Gastrocnemius medialis (tissue), 4 donors: Measurements from ENCODE around the gene CAVIN1.

ENCODE experiments used
- CTCF ChIP-seq, 5 experiments: fragments of 450-650 bp in 3 of 5; fragments of 200-600 bp in 2 of 5; sonication (generic) in 2 of 5; IDR thresholded peaks in 4 of 5; conservative IDR thresholded peaks in 1 of 5; 1 replicate in 4 of 5; 2 replicates in 1 of 5; pipeline ENCODE4 v1.5.1; 2016 to 2019; ENCODE audit warnings: antibody characterized with exemption in 5 of 5, mild to moderate bottlenecking in 3 of 5, moderate library complexity in 3 of 5
- POLR2A ChIP-seq, 2 donors: fragments of 450-650 bp; IDR thresholded peaks; one replicate each; pipeline ENCODE4 v1.6.1; 2017; ENCODE audit warnings: antibody characterized with exemption in 2 of 2, mild to moderate bottlenecking in 2 of 2, moderate library complexity in 2 of 2

GRCh38 chr17:42411361-42411760, 11.7 kb downstream of the CAVIN1 start:
- TF ChIP-seq CTCF (IDR thresholded peaks at IDR 0.05 in 4 of 5, conservative IDR thresholded peaks at IDR 0.05 in 1 of 5) (no peak), POLR2A (IDR thresholded peaks at IDR 0.05) (no peak)
